ENCODE results near the gene CPNE4.
"Not testable (repeated sequence)": the region's sequence is repeated elsewhere in the genome, so short reads cannot be mapped to it uniquely, and the experiment has no call there.

CPNE4 gene

DNA sequence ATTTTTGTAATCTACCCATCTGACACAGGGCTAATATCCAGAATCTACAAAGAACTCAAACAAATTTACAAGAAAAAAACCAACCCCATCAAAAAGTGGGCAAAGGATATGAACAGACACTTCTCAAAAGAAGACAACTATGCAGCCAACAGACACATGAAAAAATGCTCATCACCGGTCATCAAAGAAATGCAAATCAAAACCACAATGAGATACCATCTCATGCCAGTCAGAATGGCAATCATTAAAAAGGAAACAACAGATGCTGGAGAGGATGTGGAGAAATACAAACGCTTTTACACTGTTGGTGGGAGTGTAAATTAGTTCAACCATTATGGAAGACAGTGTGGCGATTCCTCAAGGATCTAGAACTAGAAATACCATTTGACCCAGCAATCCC, 548.3 kb downstream of the CPNE4 start:
- not testable (repeated sequence) for DNase-seq (ENCODE audit: extremely low read depth in 1 of 2, low read depth in 1 of 2)

DNA sequence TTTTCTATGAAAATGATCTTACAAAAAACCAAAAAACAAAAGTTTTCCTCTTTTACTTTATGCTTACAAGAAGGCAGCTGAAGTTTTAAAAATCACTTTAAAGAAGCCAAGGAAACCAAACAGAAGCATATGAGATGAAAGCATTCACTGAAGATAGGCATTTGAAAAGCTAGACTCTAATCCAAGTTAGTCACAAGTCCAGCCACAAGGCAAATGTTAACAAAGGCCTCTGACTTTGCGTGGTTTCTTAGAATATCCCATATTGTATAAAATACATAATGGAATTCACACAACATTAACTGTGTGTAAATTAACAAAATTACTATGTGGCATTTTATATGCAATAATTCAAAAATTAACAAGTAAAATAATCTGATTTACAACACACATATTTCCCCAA, 549.7 kb downstream of the CPNE4 start:
- no peak for DNase-seq (ENCODE audit: extremely low read depth in 1 of 2, low read depth in 1 of 2)

DNA sequence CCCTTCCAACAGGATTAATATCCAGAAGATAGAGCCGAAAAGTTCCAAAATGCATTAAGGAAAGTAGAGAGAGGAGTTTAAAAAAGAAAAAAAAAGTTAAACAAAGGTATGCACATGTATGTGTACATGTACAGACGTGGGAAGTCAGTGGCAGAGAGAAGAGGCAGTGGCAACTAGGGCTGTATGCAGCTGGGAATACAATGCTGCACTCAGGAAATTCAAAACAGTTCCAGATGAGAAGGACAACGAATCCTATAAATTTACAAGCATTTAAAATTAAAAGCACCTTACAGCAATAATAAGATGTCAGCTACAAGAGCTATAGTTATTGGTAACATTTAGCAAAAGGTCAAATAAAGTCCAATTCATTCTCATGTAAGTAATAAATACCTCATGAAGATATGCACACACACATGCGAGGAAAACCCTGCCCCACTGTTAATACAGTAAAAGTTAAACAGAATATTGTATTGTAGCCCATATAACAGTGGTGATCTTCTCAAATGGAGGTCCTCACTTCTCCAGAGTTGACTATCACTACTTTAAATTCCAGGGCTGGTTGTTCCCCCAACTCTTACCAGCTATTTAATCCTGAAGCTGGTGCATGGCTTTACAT, 550.2 kb downstream of the CPNE4 start:
- no peak for DNase-seq (ENCODE audit: extremely low read depth in 1 of 2, low read depth in 1 of 2)

Data from activated CD8-positive, alpha-beta memory T cell treated with anti-CD3 and anti-CD28 coated beads for 1 hour (primary cell).